GM19395 (cell line): ENCODE results near the gene NOTCH1.

Experiments used
- ATAC-seq: cut with Tn5 transposase; IDR thresholded peaks from one replicate; pipeline ENCODE4 v1.9.1; 2021; ENCODE audit warnings: mild to moderate bottlenecking, moderate library complexity; ENCODE audit not compliant: unreplicated experiment

Gene NOTCH1

GRCh38 chr9:136547508-136548215, 1.8 kb upstream of the NOTCH1 start:
- no peak for ATAC-seq

- ATAC-seq: peak; percentile 2
Observed at GRCh38 chr9:136546697-136547501, 1.1 kb upstream of the NOTCH1 start.

- ATAC-seq: peak; percentile 20
Observed at GRCh38 chr9:136545692-136545964, 220 bp downstream of the NOTCH1 start.

DNA sequence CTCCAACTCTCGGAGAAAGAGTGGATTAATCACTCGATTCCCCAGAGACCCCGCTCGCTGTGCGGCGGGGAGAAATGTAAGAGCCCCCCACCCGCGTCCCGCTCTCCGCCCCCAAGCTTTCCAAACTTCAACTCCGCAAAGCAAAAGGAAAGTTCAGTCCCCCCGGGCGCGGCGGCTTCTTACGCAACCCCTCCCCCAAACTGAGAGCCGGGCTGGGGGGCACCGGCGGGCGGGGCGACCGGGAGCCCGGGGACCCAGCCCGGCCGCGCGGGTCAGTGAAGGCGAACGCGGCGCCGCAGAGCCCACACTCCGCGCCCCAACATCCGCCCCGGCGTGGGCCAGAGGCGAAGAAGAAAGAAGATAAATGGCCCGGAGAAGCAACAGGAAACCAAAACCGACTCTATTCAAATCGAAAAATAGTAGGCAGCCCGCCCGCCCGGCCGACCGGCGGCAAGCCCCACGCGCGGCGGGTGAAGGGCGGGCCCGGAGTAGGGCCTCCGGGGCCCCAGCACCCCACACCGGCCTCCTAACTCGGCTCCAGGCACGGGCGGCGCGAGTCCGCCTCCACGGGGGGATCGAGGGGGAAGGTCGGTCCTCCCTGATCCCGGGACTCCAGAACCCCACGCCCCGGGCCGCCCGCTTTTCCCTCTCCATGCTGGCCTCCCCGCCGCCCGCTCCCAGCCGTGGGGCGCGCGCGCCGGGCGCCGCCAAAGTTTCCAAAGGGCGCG, 720 bp downstream of the NOTCH1 start:
- peak; percentile 20 for ATAC-seq

- no peak for ATAC-seq
Observed at GRCh38 chr9:136544548-136544963, 1.3 kb downstream of the NOTCH1 start.

- no peak for ATAC-seq
Observed at GRCh38 chr9:136543830-136544547, 1.9 kb downstream of the NOTCH1 start.

- ATAC-seq: no peak
Observed at GRCh38 chr9:136543280-136543679, 2.6 kb downstream of the NOTCH1 start.

DNA sequence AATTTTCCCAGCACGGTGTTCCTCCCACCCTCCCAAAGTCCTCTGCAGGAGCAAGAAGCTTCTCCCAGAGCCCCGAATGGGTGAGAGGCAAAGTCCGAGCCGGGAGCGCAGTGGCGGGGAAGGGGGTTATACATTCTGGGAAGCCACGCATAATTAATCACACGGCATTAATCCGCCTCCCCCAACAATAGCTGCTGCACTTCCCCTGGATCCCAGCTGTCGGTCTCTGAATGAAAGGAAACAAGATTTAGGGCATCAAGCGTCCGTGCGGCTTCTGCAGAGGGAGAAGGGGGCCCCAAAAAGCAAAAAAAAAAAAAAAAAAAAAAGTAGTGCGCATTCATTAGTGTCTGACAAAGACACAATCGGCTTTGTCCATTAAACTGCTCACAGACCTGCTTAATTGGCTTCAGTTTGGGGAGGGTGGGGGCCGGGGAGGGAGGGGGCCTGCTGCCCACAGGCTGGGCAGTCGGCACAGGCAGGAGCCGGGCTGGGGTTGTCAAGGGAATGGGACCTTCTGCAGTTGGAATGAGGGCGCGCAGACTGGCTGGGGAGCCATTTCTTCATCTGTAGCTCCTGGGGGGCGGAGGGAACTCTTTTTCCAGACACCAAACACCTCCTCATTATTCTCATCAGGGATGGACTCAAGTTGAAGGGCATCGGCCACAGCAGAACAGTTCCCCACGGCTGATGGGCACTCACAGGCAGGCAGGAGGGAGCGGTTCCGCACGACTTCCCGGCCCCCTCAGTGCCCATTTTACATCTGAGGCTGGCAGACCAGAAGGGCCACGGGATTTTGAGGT, 3.4 kb downstream of the NOTCH1 start:
- ATAC-seq: no peak

- no peak for ATAC-seq
Observed at GRCh38 chr9:136541709-136542108, 4.1 kb downstream of the NOTCH1 start.

DNA sequence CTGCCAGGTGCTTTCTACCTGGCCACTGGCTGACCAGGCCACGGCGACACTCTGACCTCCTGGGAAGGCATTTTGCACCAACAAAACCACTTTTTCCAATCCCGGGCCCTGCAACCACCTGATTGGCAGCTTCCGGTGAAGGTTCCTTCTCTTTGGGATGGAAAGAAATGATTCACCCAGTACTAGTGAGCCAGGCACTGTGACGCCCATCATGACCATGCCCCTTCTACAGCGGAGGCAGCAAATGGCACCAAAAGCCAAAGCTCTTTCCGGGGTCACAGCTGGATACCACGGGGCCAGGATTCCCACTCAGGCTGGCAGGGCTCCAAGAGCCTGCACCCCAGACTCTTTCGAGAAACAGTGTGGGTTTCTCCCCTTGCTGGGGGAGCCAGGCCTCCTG, 4.7 kb downstream of the NOTCH1 start:
- ATAC-seq: no peak

DNA sequence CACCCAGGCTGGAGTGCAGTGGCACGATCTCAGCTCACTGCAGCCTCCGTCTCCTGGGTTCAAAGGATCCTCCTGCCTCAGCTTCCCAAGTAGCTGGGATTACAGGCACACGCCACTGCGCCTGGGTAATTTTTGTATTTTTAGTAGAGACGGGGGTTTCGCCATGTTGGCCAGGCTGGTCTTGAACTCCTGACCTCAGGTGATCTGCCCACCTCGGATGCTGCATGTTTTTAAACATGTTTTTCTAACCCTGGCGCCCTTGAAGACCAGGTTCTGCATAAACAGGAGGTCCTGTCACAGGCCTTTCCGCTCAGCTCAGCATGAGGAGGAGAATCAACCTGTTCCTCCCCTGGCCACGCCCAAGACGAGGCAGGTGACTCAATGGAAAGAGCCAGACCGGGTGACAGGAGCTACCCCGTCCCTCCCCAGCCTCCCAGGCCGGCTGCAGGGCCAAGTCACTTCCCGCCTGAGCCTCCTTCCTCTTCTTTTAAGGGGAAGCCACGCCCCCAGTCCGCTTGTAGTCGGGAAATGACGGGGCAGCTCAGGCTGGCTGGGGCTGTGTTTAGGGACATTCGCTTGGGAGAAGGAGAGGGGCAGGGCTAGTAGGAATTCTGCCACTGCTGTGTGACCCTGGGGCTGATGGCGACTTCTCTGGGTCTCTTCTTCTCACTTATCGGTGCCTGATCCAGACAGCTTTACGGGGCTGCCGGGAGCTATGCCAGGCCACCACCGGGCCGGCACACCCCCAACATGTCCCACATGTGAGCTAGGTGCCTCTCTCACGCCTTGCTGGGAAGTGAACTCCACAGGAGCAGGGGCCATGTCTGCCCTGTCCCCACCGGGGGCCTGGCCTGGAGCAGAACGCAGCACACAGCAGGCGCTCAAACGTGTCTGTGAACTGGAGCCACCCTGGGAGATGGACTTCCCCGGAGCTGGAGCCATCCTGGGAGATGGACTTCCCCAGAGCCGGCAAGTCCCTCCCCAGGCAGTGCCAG, 6.1 kb downstream of the NOTCH1 start:
- peak; percentile 64 for ATAC-seq

GRCh38 chr9:136538599-136539426, 7.0 kb downstream of the NOTCH1 start:
- ATAC-seq: peak; percentile 39

- no peak for ATAC-seq
Observed at GRCh38 chr9:136537896-136538598, 7.8 kb downstream of the NOTCH1 start.

GRCh38 chr9:136537411-136537810, 8.4 kb downstream of the NOTCH1 start:
- ATAC-seq: no peak

- ATAC-seq: no peak
Observed at GRCh38 chr9:136536721-136537241, 9.1 kb downstream of the NOTCH1 start.

DNA sequence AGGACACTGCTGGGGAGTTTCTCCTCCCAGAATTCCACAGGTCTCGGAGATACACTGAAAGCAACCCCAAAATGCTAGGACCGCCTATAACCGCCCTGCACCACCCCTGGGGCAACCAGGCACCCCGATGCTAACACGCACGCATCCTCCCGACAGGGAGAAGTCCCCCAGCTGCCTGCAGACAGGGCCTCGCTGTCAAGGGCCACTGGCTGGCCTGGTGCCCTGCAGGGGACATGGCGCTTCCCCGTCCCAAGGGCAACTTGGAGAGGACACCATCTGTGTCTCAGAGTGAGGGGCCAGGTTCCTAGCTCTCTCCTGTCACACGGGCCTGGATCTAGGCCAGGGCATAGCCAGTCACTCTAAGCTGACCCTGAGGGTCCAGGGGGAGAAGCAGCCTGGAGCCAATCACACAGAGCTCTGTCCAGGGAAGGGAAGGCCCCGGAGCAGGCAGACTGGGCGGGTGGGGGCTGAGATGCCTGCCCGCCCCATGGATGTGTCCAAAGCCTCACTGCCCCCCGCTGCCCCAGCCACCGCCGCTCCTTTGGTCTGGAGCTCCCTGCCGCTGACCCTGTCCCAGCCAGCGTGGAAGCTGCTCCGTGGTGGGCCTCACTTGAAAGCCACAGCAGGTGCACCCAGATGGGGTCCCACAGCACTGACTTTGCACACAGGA, 9.7 kb downstream of the NOTCH1 start:
- no peak for ATAC-seq

DNA sequence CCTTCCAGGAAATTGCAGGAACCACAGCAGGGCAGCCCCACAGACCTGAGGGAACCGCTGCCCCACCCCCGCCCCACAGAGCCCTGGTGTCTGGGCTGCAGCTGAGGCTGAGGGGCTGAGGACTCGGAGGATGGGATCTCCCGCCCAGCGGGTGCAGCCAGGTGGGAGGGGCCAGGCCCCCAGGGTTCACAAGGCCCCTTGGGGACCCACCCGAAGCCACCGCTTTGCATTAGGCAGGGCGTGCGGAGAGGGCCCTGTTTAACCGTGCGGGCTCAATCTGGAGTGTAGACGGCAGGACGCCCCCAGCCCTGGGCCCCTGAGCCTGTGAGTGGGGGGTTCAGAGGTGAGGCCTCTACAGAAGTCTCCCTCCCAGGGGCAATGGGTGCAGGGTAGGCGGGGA, 10.8 kb downstream of the NOTCH1 start:
- no peak for ATAC-seq
